PC-3 (cell line): ENCODE data around the gene STARD10. TPM values are rescaled to one million over a fixed set of nuclear protein-coding genes. Genes with fewer than 3 reads are reported as not detected.

Source experiments
- ATAC-seq: fragments of 200-7000 bp; cut with Tn5 transposase; 2 replicates; pipeline ENCODE4 v1.9.1; 2020; ENCODE audit warnings: mild to moderate bottlenecking, moderate library complexity
- BruUV-seq: library from RNA; stranded (reverse); fragments of 400-500 nt; replicated peaks from 2 replicates; lab custom pipeline; 2021; lab: Mats Ljungman, UMichigan
- CTCF ChIA-PET: fragments of 300-600 bp; sonication (Branson Sonifier 250); formaldehyde crosslinking; loops from one replicate; lab custom pipeline; 2022; ENCODE audit warnings: antibody characterized with exemption; lab: Charles Lee
- POLR2A ChIA-PET: fragments of 300-600 bp; sonication (Branson Sonifier 250); formaldehyde crosslinking; loops from one replicate; lab custom pipeline; 2022; ENCODE audit warnings: antibody characterized with exemption; ENCODE audit not compliant: unreplicated experiment; lab: Charles Lee
- DNase-seq: peaks from one replicate; pipeline ENCODE4 v3.0.0-alpha.2; 2015
- H2AFZ ChIP-seq: fragments of 300-600 bp; sonication (generic); 2 replicates; pipeline ENCODE4 v1.6.0; 2016; ENCODE audit warnings: antibody characterized with exemption, low read length
- H3F3A ChIP-seq: fragments of 300-600 bp; sonication (generic); one replicate; pipeline ENCODE4 v1.6.0; 2017; ENCODE audit warnings: antibody characterized with exemption, low read length, control low read depth, mild to moderate bottlenecking; ENCODE audit not compliant: unreplicated experiment
- H3K27ac ChIP-seq: fragments of 300-600 bp; sonication (generic); 2 replicates; pipeline ENCODE4 v1.5.1; 2016; ENCODE audit warnings: mild to moderate bottlenecking, low read length
- H3K27me3 ChIP-seq: fragments of 300-600 bp; sonication (generic); 2 replicates; pipeline ENCODE4 v1.6.1; 2016; ENCODE audit warnings: low read length, mixed read lengths
- H3K36me3 ChIP-seq: fragments of 300-600 bp; sonication (generic); 2 replicates; pipeline ENCODE4 v1.6.1; 2016; ENCODE audit warnings: low read depth, mixed run types, low read length, mixed read lengths
- H3K4me1 ChIP-seq: fragments of 300-600 bp; sonication (generic); 2 replicates; pipeline ENCODE4 v1.5.1; 2016; ENCODE audit warnings: low read length; ENCODE audit not compliant: insufficient read depth
- H3K4me2 ChIP-seq: fragments of 300-600 bp; sonication (generic); 2 replicates; pipeline ENCODE4 v1.6.0; 2016; ENCODE audit warnings: low read length
- H3K4me3 ChIP-seq: fragments of 300-600 bp; sonication (generic); 2 replicates; pipeline ENCODE4 v1.5.1; 2016; ENCODE audit warnings: mild to moderate bottlenecking, low read length, mixed read lengths
- H3K79me2 ChIP-seq: fragments of 300-600 bp; sonication (generic); 2 replicates; pipeline ENCODE4 v1.6.1; 2017; ENCODE audit warnings: low read length, mixed read lengths
- H3K9ac ChIP-seq: fragments of 300-600 bp; sonication (generic); 2 replicates; pipeline ENCODE4 v1.6.0; 2016; ENCODE audit warnings: mild to moderate bottlenecking, low read length
- H3K9me2 ChIP-seq: fragments of 300-600 bp; sonication (generic); replicated peaks from 2 replicates; pipeline ENCODE4 v1.6.1; 2016; ENCODE audit warnings: mixed run types, low read length, mixed read lengths
- H3K9me3 ChIP-seq: fragments of 300-600 bp; sonication (generic); 2 replicates; pipeline ENCODE4 v1.6.1; 2016; ENCODE audit warnings: low read length, mixed read lengths
- H4K20me1 ChIP-seq: fragments of 300-600 bp; sonication (generic); 2 replicates; pipeline ENCODE4 v1.6.1; 2016; ENCODE audit warnings: low read length, mixed read lengths
- CTCF ChIP-seq: fragments of 300-600 bp; sonication (generic); conservative IDR thresholded peaks from 2 replicates; pipeline ENCODE4 v1.5.1; 2017; ENCODE audit warnings: antibody characterized with exemption, low read depth, mild to moderate bottlenecking, low read length
- EZH2 ChIP-seq: fragments of 300-600 bp; sonication (generic); IDR thresholded peaks from one replicate; pipeline ENCODE4 v1.6.1; 2017; ENCODE audit warnings: antibody characterized with exemption, mild to moderate bottlenecking, low read length; ENCODE audit not compliant: unreplicated experiment
- EZH2phosphoT487 ChIP-seq: fragments of 300-600 bp; sonication (generic); IDR thresholded peaks from 2 replicates; pipeline ENCODE4 v1.6.1; 2018; ENCODE audit warnings: mild to moderate bottlenecking, antibody characterized with exemption, low read length, borderline replicate concordance
- intact Hi-C: fragments of 100-400 bp; cut with micrococcal nuclease; formaldehyde crosslinking; loops from 2 replicates; pipeline ENCODE4 v1.9.0; 2023
- total RNA-seq: library from RNA; depleted of rRNA; stranded (reverse); fragments of >200 nt; gene quantifications from 2 replicates; pipeline ENCODE4 v1.2.3, GENCODE V29; 2014

The STARD10 gene
- total RNA-seq, 1 experiment from 2014 or later = 284 TPM

- CTCF ChIA-PET = no interaction called here
- POLR2A ChIA-PET = no interaction called here
- no peak for TF ChIP-seq CTCF
- TF ChIP-seq EZH2phosphoT487 = no peak
- no peak for TF ChIP-seq EZH2
- intact Hi-C loops = no loop called here
- Histone ChIP-seq H4K20me1 (no peaks in the 10 kb centered on the region), H3K9me3 (no peaks in the 10 kb centered on the region), H3K9ac (no peak overlapping the region), H2AFZ (no peak overlapping the region), H3K36me3 (no peaks in the 10 kb centered on the region), H3F3A (no peaks in the 10 kb centered on the region), H3K79me2 (no peaks in the 10 kb centered on the region), H3K27me3 (no peaks in the 10 kb centered on the region), H3K4me1 (no peaks in the 10 kb centered on the region), H3K27ac (no peak overlapping the region), H3K9me2 (no peaks in the 10 kb centered on the region), H3K4me2 (no peak overlapping the region), H3K4me3 (no peak overlapping the region)
- peak; percentile 44 for DNase-seq
- BruUV-seq = no TSS peak
- peak; percentile 89 for ATAC-seq
Measured at GRCh38 chr11:72773291-72773690, 20.6 kb downstream of the STARD10 start.

- Histone ChIP-seq H3K4me1 (no peaks in the 10 kb centered on the region), H3K79me2 (no peaks in the 10 kb centered on the region), H2AFZ (no peak overlapping the region), H3K27ac (no peak overlapping the region), H3K9me2 (no peaks in the 10 kb centered on the region), H3K4me3 (no peak overlapping the region), H3K36me3 (no peaks in the 10 kb centered on the region), H3K27me3 (no peaks in the 10 kb centered on the region), H3K9ac (no peak overlapping the region), H3K9me3 (no peaks in the 10 kb centered on the region), H3F3A (no peaks in the 10 kb centered on the region), H4K20me1 (no peaks in the 10 kb centered on the region), H3K4me2 (no peak overlapping the region)
- ATAC-seq = no peak
- CTCF ChIA-PET = no interaction called here
- POLR2A ChIA-PET = no interaction called here
- no peak for DNase-seq
- intact Hi-C loops = no loop called here
- no TSS peak for BruUV-seq
- no peak for TF ChIP-seq CTCF
- TF ChIP-seq EZH2phosphoT487 = no peak
- TF ChIP-seq EZH2 = no peak
Measured at GRCh38 chr11:72772059-72772458, 21.8 kb downstream of the STARD10 start.

- H3K4me2 ChIP-seq = no peak overlapping the region
- no TSS peak for BruUV-seq
- no peaks in the 10 kb centered on the region for H3K9me3 ChIP-seq
- no peaks in the 10 kb centered on the region for H3F3A ChIP-seq
- DNase-seq (no peak), ATAC-seq (no peak)
- intact Hi-C loops = no loop called here
- ChIA-PET CTCF (no interaction called here), POLR2A (no interaction called here)
- H3K27me3 ChIP-seq = no peaks in the 10 kb centered on the region
- no peak overlapping the region for H2AFZ ChIP-seq
- no peaks in the 10 kb centered on the region for H4K20me1 ChIP-seq
- no peaks in the 10 kb centered on the region for H3K9me2 ChIP-seq
- H3K27ac ChIP-seq = no peak overlapping the region
- no peak overlapping the region for H3K4me3 ChIP-seq
- no peak overlapping the region for H3K9ac ChIP-seq
- H3K4me1 ChIP-seq = no peaks in the 10 kb centered on the region
- no peaks in the 10 kb centered on the region for H3K36me3 ChIP-seq
- H3K79me2 ChIP-seq = no peaks in the 10 kb centered on the region
- TF ChIP-seq EZH2 (no peak), EZH2phosphoT487 (no peak), CTCF (no peak)
Measured at GRCh38 chr11:72771507-72771906, 22.3 kb downstream of the STARD10 start.
